Bronchial smooth muscle cell (primary cell): ENCODE data around the gene IQGAP1. TPM values are rescaled to one million over a fixed set of nuclear protein-coding genes. Genes with fewer than 3 reads are reported as not detected.

Experiments
- total RNA-seq: library from RNA; depleted of rRNA; stranded (reverse); fragments of >200 nt; gene quantifications from 2 replicates; pipeline ENCODE4 v1.2.1, GENCODE V29; 2014

Gene IQGAP1
- total RNA-seq, result 83.8 and 172 TPM in 2 replicates

GRCh38 chr15:90387534-90388461 lies at the start of gene IQGAP1:
TSS of gene IQGAP1 (plus strand) at chr15:90388242. CDS start at chr15:90388342, 100 bp downstream.

GRCh38 chr15:90352107-90352893 lies 35.7 kb upstream of the IQGAP1 start, which contains the start of gene ZNF774:
TSS of gene ZNF774 (plus strand) at chr15:90352284. CDS start at chr15:90354661, 2,377 bp downstream.

GRCh38 chr15:90529371-90530249 lies 141.6 kb downstream of the IQGAP1 start, which contains the start of gene CRTC3:
TSS of gene CRTC3 (plus strand) at chr15:90529923. CDS start at chr15:90530072, 149 bp downstream.

Other genes with a start within 250 kb of the IQGAP1 start
- 16.2 and 36.7 TPM in 2 replicates for gene SEMA4B, start 186.9 kb upstream of the IQGAP1 start, total RNA-seq
- gene CIB1, start 154.3 kb upstream of the IQGAP1 start, total RNA-seq, result 28.2 and 40.2 TPM in 2 replicates
- gene GDPGP1, start 154.0 kb upstream of the IQGAP1 start, total RNA-seq, result 4.6 and 5.8 TPM in 2 replicates
- gene TTLL13, start 138.7 kb upstream of the IQGAP1 start, total RNA-seq, result 0.09 and 0.16 TPM in 2 replicates
- 42.9 and 48.2 TPM in 2 replicates for gene NGRN, start 122.6 kb upstream of the IQGAP1 start, total RNA-seq
- gene ZNF774, start 36.0 kb upstream of the IQGAP1 start, total RNA-seq, result 0.86 and 1.7 TPM in 2 replicates
- gene CRTC3, start 141.7 kb downstream of the IQGAP1 start, total RNA-seq, result 7.8 and 10.4 TPM in 2 replicates